Subcutaneous adipose tissue (tissue), 4 donors: ENCODE measurements around the gene STARD9. TPM values are rescaled to one million over a fixed set of nuclear protein-coding genes. Genes with fewer than 3 reads are reported as not detected.

Source experiments
- CTCF ChIP-seq: fragments of 450-650 bp; IDR thresholded peaks from one replicate; pipeline ENCODE4 v1.5.1; 2016; ENCODE audit warnings: low read depth, mild to moderate bottlenecking, control low read depth, antibody characterized with exemption, moderate library complexity
- total RNA-seq, 4 donors: library from RNA; depleted of rRNA; stranded (reverse); fragments of >200 nt; gene quantifications; one replicate each; pipeline ENCODE4 v1.1.0, GENCODE V29; 2016

STARD9 gene
- total RNA-seq, 4 donors from 2014 or later: 25.6 to 79.5 (median 39.8) TPM

GRCh38 chr15:42679285-42680141 lies 104.1 kb downstream of the STARD9 start:
- no peak for TF ChIP-seq CTCF

GRCh38 chr15:42681119-42681518 lies 105.7 kb downstream of the STARD9 start:
- no peak for TF ChIP-seq CTCF

GRCh38 chr15:42686281-42686680 lies 110.9 kb downstream of the STARD9 start:
- no peak for TF ChIP-seq CTCF

GRCh38 chr15:42687740-42688139 lies 112.3 kb downstream of the STARD9 start:
- no peak for TF ChIP-seq CTCF

- no peak for TF ChIP-seq CTCF
Measured at GRCh38 chr15:42688301-42688700, 112.9 kb downstream of the STARD9 start.

- no peak for TF ChIP-seq CTCF
Measured at GRCh38 chr15:42691308-42691707, 115.9 kb downstream of the STARD9 start.

- no peak for TF ChIP-seq CTCF
Measured at GRCh38 chr15:42691770-42692169, 116.4 kb downstream of the STARD9 start.
